Right forelimb (tissue), 1 donor: ENCODE data around the gene SPANXN5.
"Not testable (repeated sequence)": the region's sequence is repeated elsewhere in the genome, so short reads cannot be mapped to it uniquely, and the experiment has no call there.

Experiments used
- DNase-seq: peaks from one replicate; pipeline ENCODE4 v3.0.0-alpha.2; 2018

Gene SPANXN5, protein sequence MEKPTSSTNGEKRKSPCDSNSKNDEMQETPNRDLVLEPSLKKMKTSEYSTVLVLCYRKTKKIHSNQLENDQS

DNA sequence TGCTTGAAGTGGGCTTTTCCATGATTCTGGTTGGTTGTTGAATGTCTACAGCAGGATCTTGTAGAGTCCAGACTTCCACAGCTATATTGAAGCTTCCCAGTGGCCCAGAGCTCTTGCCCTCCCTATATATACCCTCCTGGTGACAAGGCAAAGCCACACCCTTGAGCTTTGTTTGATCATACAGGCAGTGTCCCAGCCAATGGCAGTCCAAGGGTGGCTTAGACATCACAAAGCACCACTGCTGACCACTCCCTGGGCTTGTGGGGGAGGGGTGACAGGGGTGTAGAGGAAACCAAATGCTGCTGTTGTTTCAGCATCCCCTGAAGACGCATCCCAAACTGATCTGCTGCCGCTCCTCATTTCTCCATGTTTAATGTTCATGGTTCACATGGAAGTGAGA is at the start of gene SPANXN5:
Gene SPANXN5, minus strand, starts transcription at position 101 of the 400 bp plus-strand sequence. Its CDS starts 79 bp downstream, at position 22.
- not testable (repeated sequence) for DNase-seq

DNA sequence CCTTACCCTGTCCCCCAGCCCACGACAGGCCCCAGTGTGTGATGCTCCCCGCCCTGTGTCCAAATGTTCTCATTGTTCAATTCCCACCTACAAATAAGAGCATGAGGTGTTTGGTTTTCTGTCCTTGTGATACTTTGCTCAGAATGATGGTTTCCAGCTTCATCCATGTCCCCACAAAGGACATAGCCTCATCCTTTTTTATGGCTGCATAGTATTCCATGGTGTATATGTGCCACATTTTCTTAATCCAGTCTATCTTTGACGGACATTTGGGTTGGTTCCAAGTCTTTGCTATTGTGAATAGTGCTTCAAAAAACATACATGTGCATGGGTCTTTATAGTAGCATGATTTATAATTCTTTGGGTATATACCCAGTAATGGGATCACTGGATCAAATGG is 46.4 kb upstream of the SPANXN5 start:
- DNase-seq: not testable (repeated sequence)

DNA sequence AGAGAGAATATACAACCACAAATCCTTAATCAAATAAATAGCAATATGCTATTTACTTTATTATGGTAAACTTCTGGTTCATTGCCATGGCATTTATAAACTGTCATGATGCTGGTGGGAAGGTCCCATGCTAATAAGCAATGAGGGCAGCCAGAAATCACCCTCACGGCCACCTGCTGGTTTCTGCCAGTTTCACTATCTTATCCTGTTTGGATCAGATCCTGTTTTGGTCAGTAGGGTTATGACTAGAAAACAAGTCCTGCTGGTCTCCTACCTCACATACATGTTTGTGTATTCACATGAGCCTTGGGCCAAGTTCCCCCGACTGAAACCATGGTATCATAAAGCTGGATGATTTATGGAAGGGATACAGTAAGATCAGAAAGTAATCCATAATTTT is 41.9 kb upstream of the SPANXN5 start:
- no peak for DNase-seq

DNA sequence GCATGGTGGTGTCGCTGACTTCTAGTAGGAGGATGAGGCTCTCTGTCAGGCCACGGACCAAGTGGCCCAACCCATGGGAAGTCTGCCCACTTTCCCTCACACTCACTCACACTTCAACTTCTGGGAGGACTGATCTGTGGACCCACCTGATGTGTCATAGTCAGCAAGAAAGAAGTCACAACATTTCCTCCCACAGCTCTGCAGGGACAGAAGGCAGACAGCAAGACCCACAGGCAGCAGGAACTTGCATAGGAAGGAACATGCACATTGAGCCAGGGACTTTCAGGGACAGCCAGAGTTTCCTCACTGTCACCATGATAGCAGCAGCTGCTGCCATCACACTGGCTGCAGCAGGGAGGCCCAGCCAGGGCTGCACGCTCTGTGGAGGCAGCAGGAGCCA is 33.3 kb upstream of the SPANXN5 start:
- no peak for DNase-seq

DNA sequence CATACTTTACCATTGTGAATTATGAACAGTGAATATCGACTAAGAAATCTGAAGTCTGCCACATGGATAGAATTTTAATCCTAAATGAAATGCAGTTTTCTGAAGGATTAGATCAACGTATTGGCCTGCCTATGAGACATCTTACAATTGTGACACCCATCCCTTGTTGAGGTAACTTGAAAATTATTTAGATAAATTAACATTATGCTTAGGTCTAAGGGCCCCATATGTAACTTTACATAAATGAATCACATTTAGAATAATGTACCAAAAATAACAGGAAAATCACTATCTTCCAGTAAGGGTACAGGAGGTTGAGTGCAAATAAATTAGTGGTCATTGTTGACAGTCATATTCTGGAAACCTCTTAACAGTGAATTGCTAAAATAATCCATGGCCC is 27.4 kb upstream of the SPANXN5 start:
- no peak for DNase-seq

DNA sequence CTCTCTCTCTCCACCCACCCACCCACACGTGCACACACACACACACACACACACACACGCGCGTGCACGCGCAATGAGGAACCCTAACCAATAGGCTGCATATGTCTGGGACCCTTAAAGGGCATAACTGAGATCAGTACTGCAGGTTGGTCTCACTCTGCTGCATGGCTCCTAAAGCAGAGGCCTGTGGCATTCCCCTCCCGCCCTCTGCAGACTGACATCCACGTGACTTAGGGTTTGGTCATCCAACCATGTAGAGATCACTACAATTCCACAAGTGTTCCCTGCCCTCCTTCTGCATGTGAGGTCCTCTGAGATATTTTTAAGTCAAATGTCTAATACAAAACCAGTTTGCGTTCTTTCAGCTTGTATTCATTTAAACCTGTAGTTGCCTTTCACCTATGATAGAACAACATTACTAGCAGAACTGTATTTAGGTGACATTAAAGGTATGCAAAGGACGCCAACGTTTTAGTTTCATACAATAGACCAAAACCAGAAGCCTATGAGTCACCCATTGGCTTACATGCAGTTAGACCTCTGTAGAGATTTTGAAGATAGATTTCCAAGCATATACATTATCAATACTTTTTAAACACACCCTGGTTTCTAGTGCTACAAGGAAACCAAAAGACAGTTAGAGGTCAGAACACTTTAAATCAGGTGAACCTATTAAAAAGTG is 24.0 kb upstream of the SPANXN5 start:
- no peak for DNase-seq

DNA sequence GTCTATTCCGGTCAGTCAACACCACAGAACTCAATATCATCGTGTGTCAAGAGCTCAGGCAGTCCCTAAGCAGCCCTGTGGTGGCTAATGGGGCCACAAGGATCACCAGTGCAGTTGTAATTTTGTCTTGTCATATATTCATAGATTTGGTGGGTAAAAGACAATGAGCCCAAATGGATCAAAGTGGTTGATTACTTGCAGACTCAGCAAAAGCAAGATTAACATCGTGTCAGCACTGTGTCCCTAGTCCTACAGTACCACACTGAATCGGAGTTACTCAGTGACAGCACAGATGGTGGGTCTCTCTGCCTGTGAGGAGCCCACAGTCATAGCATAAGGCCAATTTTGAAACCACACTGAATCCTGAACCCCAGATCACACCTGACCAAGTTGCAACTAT is 22.6 kb upstream of the SPANXN5 start:
- DNase-seq: no peak

DNA sequence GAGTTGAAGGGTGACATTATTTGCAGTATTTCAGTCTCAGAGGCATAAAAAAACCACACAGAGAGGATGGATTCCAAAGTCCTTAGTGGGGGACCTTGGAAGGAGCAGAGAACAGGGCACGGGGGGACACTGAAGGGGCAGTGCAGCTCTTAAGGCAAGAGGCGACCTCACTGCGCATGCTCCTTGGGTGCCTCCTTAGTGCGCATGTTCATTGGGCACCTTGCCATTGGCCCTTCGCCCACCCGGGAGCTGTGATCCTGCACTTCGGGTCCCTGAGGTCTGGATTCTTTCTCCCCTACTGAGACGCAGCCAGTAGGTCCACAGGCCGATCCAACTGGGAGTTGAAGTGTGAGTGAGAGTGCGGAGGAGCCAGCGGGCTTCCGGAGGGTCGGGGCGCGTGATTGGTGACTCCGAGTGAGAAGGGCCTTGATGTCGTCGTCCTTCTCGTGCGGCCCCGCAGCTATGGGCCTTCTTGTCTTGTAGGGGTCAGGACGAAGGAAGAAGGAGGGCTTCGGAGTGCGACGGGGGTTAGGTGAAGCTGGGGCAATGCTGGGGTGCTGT is 13.9 kb upstream of the SPANXN5 start, which contains the start of gene XAGE5:
Gene XAGE5, plus strand, starts transcription at position 223 of the 561 bp plus-strand sequence. CDS start 1,280 bp downstream, outside the sequence.
- DNase-seq: no peak

DNA sequence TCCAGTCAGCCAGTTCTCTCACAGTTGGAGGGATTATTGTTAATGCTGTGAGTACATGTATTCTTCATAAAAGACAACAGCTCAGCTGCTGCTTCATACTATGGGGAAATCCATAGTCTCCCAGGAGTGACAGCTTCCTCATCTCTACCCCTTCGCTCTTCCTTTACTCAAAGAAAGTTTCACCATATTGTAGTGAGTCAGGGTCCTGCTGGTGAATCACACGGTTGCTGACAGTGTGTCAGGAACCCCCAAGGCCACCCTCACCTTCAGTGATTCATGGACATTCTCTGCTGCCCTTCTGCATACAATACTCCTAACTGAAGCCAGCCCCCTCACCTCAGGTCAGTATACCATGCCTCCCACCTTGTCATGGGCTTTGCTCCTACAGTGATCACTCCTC is 7.6 kb upstream of the SPANXN5 start:
- DNase-seq: not testable (repeated sequence)

DNA sequence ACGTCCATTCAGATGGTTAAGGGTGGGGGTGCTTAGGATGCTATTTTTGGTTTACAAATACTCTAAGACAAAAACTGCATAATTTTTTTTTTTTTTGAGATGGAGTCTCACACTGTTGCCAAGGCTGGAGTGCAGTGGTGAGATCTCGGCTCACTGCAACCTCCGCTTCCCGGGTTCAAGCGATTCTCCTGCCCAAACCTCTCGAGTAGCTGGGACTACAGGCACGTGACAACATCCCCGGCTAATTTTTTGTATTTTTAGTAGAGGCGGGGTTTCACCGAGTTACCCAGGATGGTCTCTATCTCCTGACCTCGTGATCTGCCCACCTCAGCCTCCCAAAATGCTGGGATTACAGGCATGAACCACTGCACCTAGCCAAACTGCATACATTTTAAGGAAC is 23.7 kb downstream of the SPANXN5 start:
- DNase-seq: not testable (repeated sequence)

DNA sequence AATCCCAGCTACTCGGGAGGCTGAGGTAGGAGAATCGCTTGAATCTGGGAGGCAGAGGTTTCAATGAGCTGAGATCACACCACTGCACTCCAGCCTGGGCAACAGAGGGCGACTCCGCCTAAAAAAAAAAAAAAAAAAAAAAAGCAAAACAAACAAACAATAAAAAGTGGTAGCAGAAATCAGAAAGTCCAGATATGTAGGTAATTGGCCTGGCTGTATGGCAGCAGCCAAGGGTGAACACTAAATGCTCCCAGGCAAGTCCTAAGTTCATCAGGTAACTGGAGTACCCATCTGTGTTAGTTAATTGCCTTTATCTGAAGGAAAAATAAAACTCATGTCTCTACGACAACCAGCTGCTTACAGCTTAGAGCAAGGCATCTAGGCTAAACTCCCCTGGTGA is 31.2 kb downstream of the SPANXN5 start:
- DNase-seq: not testable (repeated sequence)

DNA sequence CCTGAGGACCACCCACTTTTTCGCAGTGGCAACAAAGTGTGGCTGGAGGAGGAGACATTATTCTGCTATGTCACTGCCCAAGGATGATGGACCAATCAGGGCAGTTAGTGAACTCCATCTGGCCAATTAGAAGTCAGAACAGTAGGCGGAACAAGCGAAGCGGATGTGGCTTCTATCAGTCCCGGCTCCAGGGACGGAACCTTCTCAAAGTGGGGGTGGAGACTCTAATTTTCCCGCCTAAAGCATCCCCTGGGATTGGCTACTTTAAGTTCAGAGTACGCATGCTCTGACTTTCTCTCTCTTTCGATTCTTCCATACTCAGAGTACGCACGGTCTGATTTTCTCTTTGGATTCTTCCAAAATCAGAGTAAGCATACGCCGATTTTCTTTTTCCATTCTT is 46.3 kb downstream of the SPANXN5 start, which contains the start of gene SSX2B:
Gene SSX2B, plus strand, starts transcription at position 301 of the 400 bp plus-strand sequence. CDS start 1,429 bp downstream, outside the sequence.
- DNase-seq: not testable (repeated sequence)
